Panc1 (cell line): ENCODE results near the gene FGF19. TPM values are rescaled to one million over a fixed set of nuclear protein-coding genes. Genes with fewer than 3 reads are reported as not detected.

Experiments
- ATAC-seq: fragments of 200-7000 bp; cut with Tn5 transposase; 2 replicates; pipeline ENCODE4 v1.9.1; 2020; ENCODE audit warnings: mild to moderate bottlenecking, moderate library complexity
- BruUV-seq: library from RNA; stranded (reverse); fragments of 400-500 nt; replicated peaks from 2 replicates; lab custom pipeline; 2021; lab: Mats Ljungman, UMichigan
- CTCF ChIA-PET: fragments of 300-600 bp; sonication (Branson Sonifier 250); formaldehyde crosslinking; loops from one replicate; lab custom pipeline; 2022; ENCODE audit warnings: antibody characterized with exemption; lab: Charles Lee
- POLR2A ChIA-PET: fragments of 300-600 bp; sonication (Branson Sonifier 250); formaldehyde crosslinking; loops from one replicate; lab custom pipeline; 2022; ENCODE audit warnings: antibody characterized with exemption; lab: Charles Lee
- DNase-seq: peaks from one replicate; pipeline ENCODE4 v3.0.0-alpha.2; 2010; ENCODE audit warnings: low read depth, low spot score
- H3K27ac ChIP-seq: 2 replicates; pipeline ENCODE4 v1.5.1; 2011; ENCODE audit warnings: mild to moderate bottlenecking, low read length, inconsistent platforms
- H3K27me3 ChIP-seq: fragments of 200-500 bp; sonication (Bioruptor generic); 2 replicates; pipeline ENCODE4 v1.6.0; 2014; ENCODE audit warnings: low read length, inconsistent platforms; ENCODE audit not compliant: control insufficient read depth, insufficient read depth
- H3K36me3 ChIP-seq: fragments of 200-500 bp; sonication (Bioruptor generic); 2 replicates; pipeline ENCODE4 v1.5.1; 2014; ENCODE audit warnings: inconsistent platforms, mild to moderate bottlenecking, low read length, moderate library complexity; ENCODE audit not compliant: control insufficient read depth, insufficient read depth
- H3K4me1 ChIP-seq: 2 replicates; pipeline ENCODE4 v1.5.1; 2011; ENCODE audit warnings: inconsistent platforms, mild to moderate bottlenecking, low read length, moderate library complexity; ENCODE audit not compliant: control insufficient read depth, insufficient read depth
- H3K4me3 ChIP-seq, 2 experiments: 2 replicates each; pipeline ENCODE4 v1.5.1; 2011 to 2012; ENCODE audit warnings: low read depth in 2 of 2, low read length in 2 of 2, mild to moderate bottlenecking in 2 of 2, inconsistent platforms in 1 of 2, moderate library complexity in 1 of 2
- H3K9me3 ChIP-seq: fragments of 200-500 bp; sonication (Bioruptor generic); 2 replicates; pipeline ENCODE4 v1.5.1; 2014; ENCODE audit warnings: low read depth, mild to moderate bottlenecking, inconsistent platforms, low read length, moderate library complexity; ENCODE audit not compliant: control insufficient read depth, insufficient read depth
- CTCF ChIP-seq: fragments of 450-650 bp; IDR thresholded peaks from 2 replicates; pipeline ENCODE4 v1.5.1; 2017; ENCODE audit warnings: mild to moderate bottlenecking
- POLR2AphosphoS5 ChIP-seq: IDR thresholded peaks from 2 replicates; pipeline ENCODE4 v1.6.1; 2012; ENCODE audit warnings: mild to moderate bottlenecking, low read depth, low read length, moderate library complexity
- REST ChIP-seq, 2 experiments: IDR thresholded peaks; 2 replicates each; pipeline ENCODE4 v1.6.1; 2011 to 2012; ENCODE audit warnings: low read depth in 2 of 2, control low read depth in 1 of 2, low read length in 1 of 2, mild to moderate bottlenecking in 1 of 2, moderate library complexity in 1 of 2; ENCODE audit not compliant: insufficient read depth in 1 of 2
- SIN3A ChIP-seq: IDR thresholded peaks from 2 replicates; pipeline ENCODE4 v1.6.1; 2012; ENCODE audit warnings: low read depth, mild to moderate bottlenecking, low read length, moderate library complexity, borderline replicate concordance; ENCODE audit not compliant: insufficient read depth
- TCF7L2 ChIP-seq: IDR thresholded peaks from 2 replicates; pipeline ENCODE4 v1.6.1; 2011; ENCODE audit warnings: mild to moderate bottlenecking, low read depth, low read length, inconsistent platforms
- in situ Hi-C: cut with HindIII; loops from 2 replicates; pipeline ENCODE4 v1.10.0; 2016; ENCODE audit warnings: low sequenced_read_pairs, low pct_unique_long_range_greater_than_20kb
- intact Hi-C: fragments of 100-400 bp; cut with micrococcal nuclease; formaldehyde crosslinking; loops from one replicate; pipeline ENCODE4 v1.10.0; 2022; ENCODE audit not compliant: unreplicated experiment
- total RNA-seq: library from RNA; stranded (reverse); gene quantifications from one replicate; pipeline ENCODE4 v1.2.1, GENCODE V29; 2021; ENCODE audit not compliant: unreplicated experiment

The FGF19 gene
- total RNA-seq, 1 experiment from 2014 or later = not detected

- DNase-seq (no peak), ATAC-seq (no peak)
- in situ Hi-C loops = no loop called here
- Histone ChIP-seq H3K27ac (no peak overlapping the region), H3K4me1 (peaks cover 18% of the 10 kb centered on the region), H3K4me3 (no peak overlapping the region), H3K27me3 (no peaks in the 10 kb centered on the region), H3K9me3 (no peaks in the 10 kb centered on the region), H3K36me3 (no peaks in the 10 kb centered on the region)
- POLR2A ChIA-PET = no interaction called here
- intact Hi-C loops = no loop called here
- no TSS peak for BruUV-seq
- TF ChIP-seq POLR2AphosphoS5 (no peak), SIN3A (no peak), CTCF (no peak), REST (IDR thresholded peaks at IDR 0.05; ENCODE audit: insufficient read depth in 1 of 2, low read depth in 2 of 2, low read length in 1 of 2) (no peak), TCF7L2 (no peak)
- CTCF ChIA-PET = interaction anchor here (0.8 kb wide), 1 partner anchor 12 kb away, joined by 3 read pairs; no protein-coding TSS in a partner anchor
These were observed 45.0 kb downstream of the FGF19 start for GRCh38 chr11:69658626-69659450.

GRCh38 chr11:69657911-69658625 is 45.8 kb downstream of the FGF19 start:
- H3K27me3 ChIP-seq = no peaks in the 10 kb centered on the region
- peaks cover 25% of the 10 kb centered on the region for H3K4me1 ChIP-seq
- no peak overlapping the region for H3K27ac ChIP-seq
- POLR2A ChIA-PET = no interaction called here
- no peaks in the 10 kb centered on the region for H3K9me3 ChIP-seq
- intact Hi-C loops = no loop called here
- CTCF ChIA-PET = interaction anchor here (0.8 kb wide), 1 partner anchor 12 kb away, joined by 3 read pairs; no protein-coding TSS in a partner anchor
- in situ Hi-C loops = no loop called here
- TF ChIP-seq CTCF (no peak), REST (IDR thresholded peaks at IDR 0.05; ENCODE audit: insufficient read depth in 1 of 2, low read depth in 2 of 2, low read length in 1 of 2) (no peak), TCF7L2 (no peak), POLR2AphosphoS5 (no peak), SIN3A (no peak)
- ATAC-seq = no peak
- BruUV-seq = no TSS peak
- H3K4me3 ChIP-seq = no peak overlapping the region
- peaks cover 3% of the 10 kb centered on the region; the same call in 1 of the 2 replicates for H3K36me3 ChIP-seq
- no peak for DNase-seq
